H9 (cell line): ENCODE data around the gene MARVELD2. TPM values are rescaled to one million over a fixed set of nuclear protein-coding genes. Genes with fewer than 3 reads are reported as not detected.

Experiments used
- DNase-seq: peaks from one replicate; pipeline ENCODE4 v3.0.0-alpha.2; 2017
- H2AFZ ChIP-seq: one replicate; pipeline ENCODE4 v1.6.1; 2013; ENCODE audit warnings: mild to moderate bottlenecking, low read length, control low read depth, moderate library complexity
- H2AK5ac ChIP-seq: 2 replicates; pipeline ENCODE4 v1.6.1; 2013; ENCODE audit warnings: low read length, control low read depth, mixed read lengths; ENCODE audit not compliant: insufficient read length
- H2BK120ac ChIP-seq: one replicate; pipeline ENCODE4 v1.6.1; 2013; ENCODE audit warnings: low read depth, mild to moderate bottlenecking, low read length, control low read depth, inconsistent platforms; ENCODE audit not compliant: poor library complexity, severe bottlenecking
- H2BK12ac ChIP-seq: 2 replicates; pipeline ENCODE4 v1.6.1; 2013; ENCODE audit warnings: low read length, control low read depth, mixed read lengths, low read depth; ENCODE audit not compliant: insufficient read length
- H2BK15ac ChIP-seq: 2 replicates; pipeline ENCODE4 v1.6.1; 2013; ENCODE audit warnings: low read depth, low read length, control low read depth
- H2BK20ac ChIP-seq: one replicate; pipeline ENCODE4 v1.6.1; 2013; ENCODE audit warnings: low read depth, mild to moderate bottlenecking, low read length, control low read depth, inconsistent platforms; ENCODE audit not compliant: poor library complexity, severe bottlenecking
- H2BK5ac ChIP-seq: 2 replicates; pipeline ENCODE4 v1.6.1; 2013; ENCODE audit warnings: low read length, control low read depth, mixed read lengths; ENCODE audit not compliant: insufficient read length
- H3K14ac ChIP-seq: 2 replicates; pipeline ENCODE4 v1.6.1; 2013; ENCODE audit warnings: low read length, control low read depth; ENCODE audit not compliant: insufficient read depth
- H3K18ac ChIP-seq: 2 replicates; pipeline ENCODE4 v1.6.1; 2013; ENCODE audit warnings: low read depth, mild to moderate bottlenecking, mixed read lengths, low read length, control low read depth; ENCODE audit not compliant: insufficient read length
- H3K23ac ChIP-seq: 2 replicates; pipeline ENCODE4 v1.6.1; 2013; ENCODE audit warnings: low read length, control low read depth, mixed read lengths, low read depth; ENCODE audit not compliant: insufficient read length
- H3K23me2 ChIP-seq: 2 replicates; pipeline ENCODE4 v1.6.1; 2013; ENCODE audit warnings: low read depth, mild to moderate bottlenecking, mixed read lengths, low read length, control low read depth; ENCODE audit not compliant: insufficient read length, poor library complexity, severe bottlenecking
- H3K27ac ChIP-seq: 2 replicates; pipeline ENCODE4 v1.5.1; 2013; ENCODE audit warnings: low read length, control low read depth, mixed read lengths, low read depth; ENCODE audit not compliant: insufficient read length
- H3K27me3 ChIP-seq: 2 replicates; pipeline ENCODE4 v1.6.1; 2013; ENCODE audit warnings: low read length, control low read depth, inconsistent platforms; ENCODE audit not compliant: insufficient read depth
- H3K4ac ChIP-seq: 2 replicates; pipeline ENCODE4 v1.6.1; 2013; ENCODE audit warnings: low read depth, mild to moderate bottlenecking, control low read depth, inconsistent platforms, low read length, moderate library complexity
- H3K4me1 ChIP-seq: 2 replicates; pipeline ENCODE4 v1.6.1; 2013; ENCODE audit warnings: low read length, control low read depth, inconsistent platforms; ENCODE audit not compliant: insufficient read depth
- H3K4me2 ChIP-seq: 2 replicates; pipeline ENCODE4 v1.6.1; 2013; ENCODE audit warnings: low read length, control low read depth, mixed read lengths; ENCODE audit not compliant: insufficient read length, insufficient read depth
- H3K56ac ChIP-seq: 2 replicates; pipeline ENCODE4 v1.6.1; 2013; ENCODE audit warnings: low read depth, mild to moderate bottlenecking, mixed read lengths, low read length, control low read depth; ENCODE audit not compliant: insufficient read length
- H3K79me1 ChIP-seq: 2 replicates; pipeline ENCODE4 v1.6.1; 2013; ENCODE audit warnings: low read depth, mild to moderate bottlenecking, moderate library complexity, low read length, control low read depth, inconsistent platforms; ENCODE audit not compliant: insufficient read depth, poor library complexity, severe bottlenecking
- H3K79me2 ChIP-seq: 2 replicates; pipeline ENCODE4 v1.6.1; 2013; ENCODE audit warnings: low read length, control low read depth, inconsistent platforms; ENCODE audit not compliant: insufficient read depth
- H3K9ac ChIP-seq: 2 replicates; pipeline ENCODE4 v1.6.1; 2013; ENCODE audit warnings: low read length, control low read depth, mixed read lengths; ENCODE audit not compliant: insufficient read length; ENCODE audit errors: extremely low read depth
- H3K9me3 ChIP-seq: one replicate; pipeline ENCODE4 v1.6.1; 2013; ENCODE audit warnings: low read depth, low read length, inconsistent platforms; ENCODE audit not compliant: control insufficient read depth
- H3T11ph ChIP-seq: one replicate; pipeline ENCODE4 v1.6.1; 2013; ENCODE audit warnings: mild to moderate bottlenecking, low read length, control low read depth, inconsistent platforms
- H4K20me1 ChIP-seq: one replicate; pipeline ENCODE4 v1.6.1; 2013; ENCODE audit not compliant: control insufficient read depth, insufficient read length, insufficient read depth
- H4K5ac ChIP-seq: 2 replicates; pipeline ENCODE4 v1.6.1; 2013; ENCODE audit warnings: low read depth, mild to moderate bottlenecking, mixed read lengths, low read length, control low read depth; ENCODE audit not compliant: insufficient read length
- H4K8ac ChIP-seq: replicated peaks from 2 replicates; pipeline ENCODE4 v1.6.1; 2013; ENCODE audit warnings: low read length, control low read depth, mixed read lengths, low read depth; ENCODE audit not compliant: insufficient read length
- H4K91ac ChIP-seq: 2 replicates; pipeline ENCODE4 v1.6.1; 2013; ENCODE audit warnings: low read depth, mild to moderate bottlenecking, moderate library complexity, mixed read lengths, low read length, control low read depth; ENCODE audit not compliant: insufficient read length
- H3K27ac Mint-ChIP-seq, 3 experiments: 2 replicates in 2 of 3; 3 replicates in 1 of 3; pipeline ENCODE4 v1.8.0; 2020 to 2021; ENCODE audit warnings: mixed read lengths in 3 of 3, mild to moderate bottlenecking in 1 of 3, moderate library complexity in 1 of 3
- H3K27me3 Mint-ChIP-seq: 2 replicates; pipeline ENCODE4 v1.8.0; 2021; ENCODE audit warnings: low read depth, mild to moderate bottlenecking, moderate library complexity, mixed read lengths
- H3K36me3 Mint-ChIP-seq, 3 experiments: 2 replicates in 2 of 3; 3 replicates in 1 of 3; pipeline ENCODE4 v1.8.0; 2020 to 2021; ENCODE audit warnings: low read depth in 3 of 3, mixed read lengths in 3 of 3; ENCODE audit not compliant: insufficient read depth in 1 of 3
- H3K4me1 Mint-ChIP-seq, 2 experiments: 2 replicates each; pipeline ENCODE4 v1.8.0; 2020; ENCODE audit warnings: mixed read lengths in 2 of 2
- H3K4me3 Mint-ChIP-seq, 2 experiments: 2 replicates in 1 of 2; 3 replicates in 1 of 2; pipeline ENCODE4 v1.8.0; 2020 to 2021; ENCODE audit warnings: mild to moderate bottlenecking in 2 of 2, mixed read lengths in 2 of 2, moderate library complexity in 1 of 2
- H3K9me3 Mint-ChIP-seq, 2 experiments: 2 replicates in 1 of 2; 3 replicates in 1 of 2; pipeline ENCODE4 v1.8.0; 2020; ENCODE audit warnings: mild to moderate bottlenecking in 2 of 2, mixed read lengths in 2 of 2, moderate library complexity in 1 of 2
- WGBS: extraction: QIAGEN DNeasy Blood & Tissue Kit; methylation state at CpG from one replicate; pipeline ENCODE4 v1.1.7; 2013; ENCODE audit warnings: missing lambda C conversion rate, low lambda C conversion rate, mixed read lengths; ENCODE audit not compliant: insufficient read length; ENCODE audit errors: extremely low coverage; 5-methylcytosine and 5-hydroxymethylcytosine counted together
- total RNA-seq: library from RNA; stranded (reverse); gene quantifications from 2 replicates; pipeline ENCODE4 v1.2.1, GENCODE V29; 2021
- TF ChIP-seq, protein P1 (sequence below): fragments of 200-600 bp; sonication (generic); conservative IDR thresholded peaks from 3 replicates; pipeline ENCODE4 v1.8.0; 2021; ENCODE audit warnings: antibody characterized with exemption, mild to moderate bottlenecking

The MARVELD2 gene
- total RNA-seq, 1 experiment from 2014 or later, result 30.3 TPM

DNA sequence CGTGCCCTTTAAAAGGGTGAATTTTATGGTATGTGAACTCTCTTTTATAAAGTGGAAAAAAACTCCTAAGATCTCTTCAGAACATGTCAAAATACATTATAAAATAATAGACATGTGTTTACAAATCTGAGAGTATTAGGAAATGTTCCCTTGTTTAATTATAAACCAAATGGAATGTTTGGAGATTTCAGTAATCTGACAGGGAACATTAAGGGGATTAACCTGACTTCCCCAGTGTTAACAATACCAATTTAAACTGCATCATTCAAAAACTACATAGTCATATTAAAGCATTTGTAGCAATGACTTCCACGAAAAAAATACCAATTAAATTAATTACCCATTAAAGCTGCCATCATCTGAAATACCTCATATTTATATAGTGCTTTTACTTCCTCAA is 76.1 kb downstream of the MARVELD2 start:
- H4K91ac ChIP-seq, result no peak overlapping the region
- H4K5ac ChIP-seq, result no peak overlapping the region
- H3K23ac ChIP-seq, result no peak overlapping the region
- H3K18ac ChIP-seq, result no peak overlapping the region
- Mint-ChIP-seq H3K36me3 (no peaks in the 10 kb centered on the region; a peak in 1 of 7 replicates), H3K4me3 (peak overlapping the region; percentile 90 to 91; a peak in 2 of 5 replicates), H3K4me1 (peaks cover 32 to 33% of the 10 kb centered on the region in 2 experiments), H3K9me3 (no peaks in the 10 kb centered on the region; a peak in 1 of 5 replicates), H3K27me3 (peaks cover 3% of the 10 kb centered on the region), H3K27ac (no peak overlapping the region; a peak in 1 of 7 replicates)
- WGBS, result 100% methylated on average over 1 of the region's 2 CpGs
- H3T11ph ChIP-seq, result no peak overlapping the region
- H3K4me2 ChIP-seq, result no peak overlapping the region
- TF ChIP-seq, protein P1, sequence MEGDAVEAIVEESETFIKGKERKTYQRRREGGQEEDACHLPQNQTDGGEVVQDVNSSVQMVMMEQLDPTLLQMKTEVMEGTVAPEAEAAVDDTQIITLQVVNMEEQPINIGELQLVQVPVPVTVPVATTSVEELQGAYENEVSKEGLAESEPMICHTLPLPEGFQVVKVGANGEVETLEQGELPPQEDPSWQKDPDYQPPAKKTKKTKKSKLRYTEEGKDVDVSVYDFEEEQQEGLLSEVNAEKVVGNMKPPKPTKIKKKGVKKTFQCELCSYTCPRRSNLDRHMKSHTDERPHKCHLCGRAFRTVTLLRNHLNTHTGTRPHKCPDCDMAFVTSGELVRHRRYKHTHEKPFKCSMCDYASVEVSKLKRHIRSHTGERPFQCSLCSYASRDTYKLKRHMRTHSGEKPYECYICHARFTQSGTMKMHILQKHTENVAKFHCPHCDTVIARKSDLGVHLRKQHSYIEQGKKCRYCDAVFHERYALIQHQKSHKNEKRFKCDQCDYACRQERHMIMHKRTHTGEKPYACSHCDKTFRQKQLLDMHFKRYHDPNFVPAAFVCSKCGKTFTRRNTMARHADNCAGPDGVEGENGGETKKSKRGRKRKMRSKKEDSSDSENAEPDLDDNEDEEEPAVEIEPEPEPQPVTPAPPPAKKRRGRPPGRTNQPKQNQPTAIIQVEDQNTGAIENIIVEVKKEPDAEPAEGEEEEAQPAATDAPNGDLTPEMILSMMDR, result no peak
- peaks cover 11% of the 10 kb centered on the region; the same call in 1 of the 2 replicates for H3K79me2 ChIP-seq
- no peak overlapping the region for H2BK15ac ChIP-seq
- no peak overlapping the region for H3K56ac ChIP-seq
- no peaks in the 10 kb centered on the region for H3K9me3 ChIP-seq
- H3K4ac ChIP-seq, result no peak overlapping the region
- H3K27me3 ChIP-seq, result no peaks in the 10 kb centered on the region
- H2BK20ac ChIP-seq, result no peak overlapping the region
- no peak for DNase-seq
- no peak overlapping the region for H3K9ac ChIP-seq
- no peak overlapping the region for H2AK5ac ChIP-seq
- no peak overlapping the region for H2AFZ ChIP-seq
- H3K4me1 ChIP-seq, result peaks cover 2% of the 10 kb centered on the region; the same call in 1 of the 2 replicates
- no peak overlapping the region for H3K14ac ChIP-seq
- no peak overlapping the region for H2BK12ac ChIP-seq
- no peaks in the 10 kb centered on the region for H4K20me1 ChIP-seq
- peaks cover 13% of the 10 kb centered on the region for H3K23me2 ChIP-seq
- H2BK120ac ChIP-seq, result no peak overlapping the region
- H3K79me1 ChIP-seq, result no peaks in the 10 kb centered on the region
- H2BK5ac ChIP-seq, result no peak overlapping the region
- H4K8ac ChIP-seq, result no peak overlapping the region
- no peak overlapping the region for H3K27ac ChIP-seq
